Measurements from ENCODE around the gene SYF2.

GRCh38 chr1:25174730-25175612 is 57.3 kb downstream of the SYF2 start:
- TF ChIP-seq EZH2 (IDR thresholded peaks at IDR 0.05; ENCODE audit: borderline replicate concordance, low read depth, low read length, poor library complexity, severe bottlenecking) (no peak), CTCF (conservative IDR thresholded peaks at IDR 0.05; ENCODE audit: low read depth, low read length) (no peak)

Data from A673 (cell line).